CD4-positive, alpha-beta T cell treated with Interleukin-12 subunit alpha and Interleukin-12 subunit beta, for 1 hour (primary cell): ENCODE results near the gene INSR.
"Not testable (repeated sequence)": the region's sequence is repeated elsewhere in the genome, so short reads cannot be mapped to it uniquely, and the experiment has no call there.

Source experiments
- DNase-seq: peaks from one replicate; pipeline ENCODE4 v3.0.0-alpha.2; 2020

Gene INSR

GRCh38 chr19:7255631-7256030 is 38.6 kb downstream of the INSR start:
- DNase-seq = no peak

GRCh38 chr19:7255119-7255518 is 39.1 kb downstream of the INSR start:
- no peak for DNase-seq

- DNase-seq = no peak
Observed at GRCh38 chr19:7254590-7254989, 39.6 kb downstream of the INSR start.

GRCh38 chr19:7252364-7252763 is 41.9 kb downstream of the INSR start:
- DNase-seq = no peak

- DNase-seq = no peak
Observed at GRCh38 chr19:7251494-7251893, 42.7 kb downstream of the INSR start.

GRCh38 chr19:7250951-7251350 is 43.3 kb downstream of the INSR start:
- DNase-seq = no peak

- no peak for DNase-seq
Observed at GRCh38 chr19:7250057-7250596, 44.1 kb downstream of the INSR start.

- no peak for DNase-seq
Observed at GRCh38 chr19:7247155-7247554, 47.1 kb downstream of the INSR start.

GRCh38 chr19:7246601-7247000 is 47.6 kb downstream of the INSR start:
- no peak for DNase-seq

GRCh38 chr19:7242601-7243258 is 51.5 kb downstream of the INSR start:
- DNase-seq = no peak

GRCh38 chr19:7238051-7238450 is 56.2 kb downstream of the INSR start:
- no peak for DNase-seq

- DNase-seq = no peak
Observed at GRCh38 chr19:7236153-7236552, 58.1 kb downstream of the INSR start.

GRCh38 chr19:7230826-7231225 is 63.4 kb downstream of the INSR start:
- no peak for DNase-seq

- DNase-seq = no peak
Observed at GRCh38 chr19:7229735-7230134, 64.5 kb downstream of the INSR start.

- no peak for DNase-seq
Observed at GRCh38 chr19:7228935-7229541, 65.2 kb downstream of the INSR start.

GRCh38 chr19:7227735-7228134 is 66.5 kb downstream of the INSR start:
- no peak for DNase-seq

GRCh38 chr19:7227149-7227548 is 67.1 kb downstream of the INSR start:
- not testable (repeated sequence) for DNase-seq

GRCh38 chr19:7226739-7227138 is 67.5 kb downstream of the INSR start:
- no peak for DNase-seq

- no peak for DNase-seq
Observed at GRCh38 chr19:7225741-7226140, 68.5 kb downstream of the INSR start.

GRCh38 chr19:7224995-7225394 is 69.2 kb downstream of the INSR start:
- no peak for DNase-seq

- no peak for DNase-seq
Observed at GRCh38 chr19:7224209-7224686, 70.0 kb downstream of the INSR start.

GRCh38 chr19:7223429-7223828 is 70.8 kb downstream of the INSR start:
- no peak for DNase-seq

- DNase-seq = no peak
Observed at GRCh38 chr19:7219056-7219455, 75.2 kb downstream of the INSR start.

- no peak for DNase-seq
Observed at GRCh38 chr19:7217861-7218260, 76.4 kb downstream of the INSR start.
